Stomach (tissue), 9 donors: ENCODE data around the gene CNMD. TPM values are rescaled to one million over a fixed set of nuclear protein-coding genes. Genes with fewer than 3 reads are reported as not detected.

ENCODE experiments used
- DNase-seq, 2 donors: peaks; one replicate each; pipeline versions ENCODE4 v3.0.0 to v3.0.0-alpha.2; 2013 to 2019
- H3K27ac ChIP-seq, 5 donors: fragments of 200-600 bp in 4 of 5; sonication (generic) in 4 of 5; one replicate each; pipeline ENCODE4 v1.5.1; 2013 to 2019; ENCODE audit warnings: mild to moderate bottlenecking in 1 of 5, moderate library complexity in 1 of 5
- H3K27me3 ChIP-seq, 3 donors: fragments of 200-600 bp; sonication (generic); one replicate each; pipeline ENCODE4 v1.5.1; 2017 to 2019; ENCODE audit warnings: mixed run types in 1 of 3
- H3K36me3 ChIP-seq, 4 donors: fragments of 200-600 bp; sonication (generic); 1 replicate in 3 of 4; 2 replicates in 1 of 4; pipeline ENCODE4 v1.5.1; 2016 to 2019
- H3K4me1 ChIP-seq, 4 donors: fragments of 200-600 bp; sonication (generic); one replicate each; pipeline ENCODE4 v1.5.1; 2016 to 2019
- H3K4me3 ChIP-seq, 4 donors: fragments of 200-600 bp; sonication (generic) in 3 of 4; one replicate each; pipeline ENCODE4 v1.5.1; 2016 to 2019; ENCODE audit warnings: mild to moderate bottlenecking in 1 of 4
- H3K9me3 ChIP-seq, 4 donors: fragments of 200-600 bp; sonication (generic); one replicate each; pipeline ENCODE4 v1.5.1; 2016 to 2019
- CTCF ChIP-seq, 7 experiments: fragments of 450-650 bp in 4 of 7; fragments of 200-600 bp in 3 of 7; sonication (generic) in 3 of 7; IDR thresholded peaks; one replicate each; pipeline ENCODE4 v1.5.1; 2016 to 2019; ENCODE audit warnings: antibody characterized with exemption in 7 of 7, control low read depth in 2 of 7, mild to moderate bottlenecking in 1 of 7
- EP300 ChIP-seq: sonication (generic); formaldehyde crosslinking; IDR thresholded peaks from one replicate; pipeline ENCODE4 v1.6.1; 2017; ENCODE audit warnings: antibody characterized with exemption
- POLR2A ChIP-seq, 4 donors: fragments of 450-650 bp; IDR thresholded peaks; one replicate each; pipeline ENCODE4 v1.6.1; 2016; ENCODE audit warnings: antibody characterized with exemption in 4 of 4, control low read depth in 2 of 4, mild to moderate bottlenecking in 1 of 4, moderate library complexity in 1 of 4
- POLR2AphosphoS5 ChIP-seq, 3 donors: sonication (generic); formaldehyde crosslinking; IDR thresholded peaks; one replicate each; pipeline ENCODE4 v1.6.1; 2016; ENCODE audit warnings: antibody characterized with exemption in 3 of 3
- WGBS, 5 donors: extraction: QIAGEN DNeasy Blood & Tissue Kit in 3 of 5; methylation state at CpG; one replicate each; pipeline versions ENCODE4 v1.1.5 to v1.1.7; 2013 to 2018; 5-methylcytosine and 5-hydroxymethylcytosine counted together
- intact Hi-C: fragments of 100-400 bp; cut with DNase I; formaldehyde crosslinking; loops from one replicate; pipeline ENCODE4 v1.15.1; 2023; ENCODE audit warnings: low total_unique reads
- polyA plus RNA-seq, 3 donors: library from polyadenylated mRNA; stranded (reverse); fragments of 200-250 nt; gene quantifications; one replicate each; pipeline ENCODE4 v1.2.3, GENCODE V29; 2013
- total RNA-seq, 5 donors: library from RNA; depleted of rRNA; stranded (reverse); fragments of >200 nt; gene quantifications; one replicate each; pipeline versions ENCODE4 v1.1.0 to v1.2.3, GENCODE V29; 2014 to 2016
- donor health status: healthy with polysubstance abuse.
- donor health status: Bipolar disorder and iron deficiency.
- donor health status: healthy.

Gene CNMD
- total and polyA plus RNA-seq, 8 donors: not detected

GRCh38 chr13:52670726-52671125, 68.9 kb downstream of the CNMD start:
- Histone ChIP-seq H3K36me3 (peaks cover 17 to 62% (median 57%) of the 10 kb centered on the region in 4 donors), H3K27me3 (no peaks in the 10 kb centered on the region), H3K4me1 (peaks cover 0 to 16% (median 0%) of the 10 kb centered on the region in 4 donors), H3K9me3 (no peaks in the 10 kb centered on the region), H3K4me3 (no peak overlapping the region), H3K27ac (no peak overlapping the region)
- WGBS, 5 donors: 90 to 100% (median 98%) methylated on average over 8 of the region's 8 CpGs
- no peak for DNase-seq
- intact Hi-C loops: no loop called here
- TF ChIP-seq POLR2A (IDR thresholded peaks at IDR 0.05): no peak
- no peak for TF ChIP-seq POLR2AphosphoS5 (IDR thresholded peaks at IDR 0.05)
- no peak for TF ChIP-seq CTCF (IDR thresholded peaks at IDR 0.05)
- no peak for TF ChIP-seq EP300

- WGBS, 5 donors: 75 to 90% (median 83%) methylated on average over 2 of the region's 2 CpGs
- H3K27me3 ChIP-seq: no peaks in the 10 kb centered on the region
- TF ChIP-seq EP300: no peak
- H3K4me3 ChIP-seq: no peak overlapping the region
- H3K36me3 ChIP-seq: peaks cover 23 to 66% (median 61%) of the 10 kb centered on the region in 4 donors
- peaks cover 0 to 16% (median 0%) of the 10 kb centered on the region in 4 donors for H3K4me1 ChIP-seq
- H3K9me3 ChIP-seq: no peaks in the 10 kb centered on the region
- no peak overlapping the region for H3K27ac ChIP-seq
- intact Hi-C loops: no loop called here
- DNase-seq: no peak
Observed at GRCh38 chr13:52669677-52670076, 69.9 kb downstream of the CNMD start.

GRCh38 chr13:52665325-52665724, 74.3 kb downstream of the CNMD start:
- peak in 1 of 2 donors; percentile 28 for DNase-seq
- peaks cover 41 to 97% (median 93%) of the 10 kb centered on the region in 4 donors for H3K36me3 ChIP-seq
- peaks cover 0 to 7% (median 0%) of the 10 kb centered on the region in 4 donors for H3K4me1 ChIP-seq
- intact Hi-C loops: no loop called here
- TF ChIP-seq POLR2AphosphoS5 (IDR thresholded peaks at IDR 0.05) (no peak), CTCF (IDR thresholded peaks at IDR 0.05) (peak in 2 of 7 experiments; percentile 14 to 15), EP300 (no peak)
- no peaks in the 10 kb centered on the region for H3K9me3 ChIP-seq
- H3K27me3 ChIP-seq: no peaks in the 10 kb centered on the region
- H3K4me3 ChIP-seq: no peak overlapping the region
- no peak overlapping the region for H3K27ac ChIP-seq

- Histone ChIP-seq H3K27me3 (no peaks in the 10 kb centered on the region), H3K4me1 (peaks cover 0 to 7% (median 0%) of the 10 kb centered on the region in 4 donors), H3K4me3 (no peak overlapping the region), H3K27ac (no peak overlapping the region), H3K9me3 (no peaks in the 10 kb centered on the region), H3K36me3 (peaks cover 41 to 99% (median 97%) of the 10 kb centered on the region in 4 donors)
- no peak for DNase-seq
- TF ChIP-seq POLR2A (IDR thresholded peaks at IDR 0.05) (no peak), EP300 (no peak), CTCF (IDR thresholded peaks at IDR 0.05) (no peak), POLR2AphosphoS5 (IDR thresholded peaks at IDR 0.05) (no peak)
- intact Hi-C loops: no loop called here
- WGBS, 5 donors: 95 to 99% (median 96%) methylated on average over 4 of the region's 4 CpGs
Observed at GRCh38 chr13:52664272-52664671, 75.3 kb downstream of the CNMD start.

- H3K4me3 ChIP-seq: no peak overlapping the region
- H3K36me3 ChIP-seq: peaks cover 19 to 70% (median 70%) of the 10 kb centered on the region in 4 donors
- no peak overlapping the region for H3K27ac ChIP-seq
- intact Hi-C loops: no loop called here
- 86 to 93% (median 91%) methylated on average over 2 of the region's 2 CpGs for WGBS, 5 donors
- peaks cover 0 to 27% (median 17%) of the 10 kb centered on the region in 4 donors for H3K4me1 ChIP-seq
- no peaks in the 10 kb centered on the region for H3K9me3 ChIP-seq
- no peaks in the 10 kb centered on the region for H3K27me3 ChIP-seq
- no peak for TF ChIP-seq EP300
- no peak for TF ChIP-seq POLR2A (IDR thresholded peaks at IDR 0.05)
- no peak for TF ChIP-seq CTCF (IDR thresholded peaks at IDR 0.05)
- TF ChIP-seq POLR2AphosphoS5 (IDR thresholded peaks at IDR 0.05): no peak
- DNase-seq: no peak
Observed at GRCh38 chr13:52659340-52659739, 80.3 kb downstream of the CNMD start.
